Karpas-422 (cell line): ENCODE results near the gene ARFGEF3. TPM values are rescaled to one million over a fixed set of nuclear protein-coding genes. Genes with fewer than 3 reads are reported as not detected.

Experiments used
- DNase-seq: peaks from one replicate; pipeline ENCODE4 v3.0.0-alpha.2; 2015
- H2AFZ ChIP-seq: fragments of 200-600 bp; sonication (generic); 2 replicates; pipeline ENCODE4 v1.6.1; 2014; ENCODE audit warnings: antibody characterized with exemption, low read length, mixed read lengths
- H3K27ac ChIP-seq: fragments of 200-600 bp; sonication (generic); 2 replicates; pipeline ENCODE4 v1.5.1; 2014; ENCODE audit warnings: mild to moderate bottlenecking, low read length, moderate library complexity
- H3K27me3 ChIP-seq: fragments of 200-600 bp; sonication (generic); 2 replicates; pipeline ENCODE4 v1.6.1; 2014; ENCODE audit warnings: low read length, mixed read lengths
- H3K36me3 ChIP-seq: fragments of 200-600 bp; sonication (generic); 2 replicates; pipeline ENCODE4 v1.6.1; 2014; ENCODE audit warnings: low read length, mixed read lengths; ENCODE audit not compliant: insufficient read depth
- H3K4me1 ChIP-seq: fragments of 200-600 bp; sonication (generic); 2 replicates; pipeline ENCODE4 v1.6.1; 2014; ENCODE audit warnings: mild to moderate bottlenecking, low read length, mixed read lengths
- H3K4me2 ChIP-seq: fragments of 200-600 bp; sonication (generic); 2 replicates; pipeline ENCODE4 v1.6.1; 2014; ENCODE audit warnings: low read length, low read depth, mild to moderate bottlenecking; ENCODE audit not compliant: poor library complexity, severe bottlenecking
- H3K4me3 ChIP-seq: fragments of 200-600 bp; sonication (generic); 2 replicates; pipeline ENCODE4 v1.5.1; 2014; ENCODE audit warnings: mild to moderate bottlenecking, antibody characterized with exemption, low read length, mixed read lengths
- H3K79me2 ChIP-seq: fragments of 200-600 bp; sonication (generic); 2 replicates; pipeline ENCODE4 v1.6.1; 2014; ENCODE audit warnings: mild to moderate bottlenecking, low read length, mixed read lengths
- H3K9ac ChIP-seq: fragments of 200-600 bp; sonication (generic); 2 replicates; pipeline ENCODE4 v1.6.0; 2014; ENCODE audit warnings: low read length
- H3K9me2 ChIP-seq: fragments of 200-600 bp; sonication (generic), shearing (Covaris generic); replicated peaks from 2 replicates; pipeline ENCODE4 v1.6.0; 2014; ENCODE audit warnings: mild to moderate bottlenecking, low read length, moderate library complexity; ENCODE audit not compliant: insufficient read depth
- H3K9me3 ChIP-seq: fragments of 300-700, 200-600 bp; sonication (generic); 2 replicates; pipeline ENCODE4 v1.6.1; 2014; ENCODE audit warnings: low read length, mixed read lengths
- H4K20me1 ChIP-seq: fragments of 200-600 bp; sonication (generic); 2 replicates; pipeline ENCODE4 v1.6.1; 2014; ENCODE audit warnings: mild to moderate bottlenecking, antibody characterized with exemption, low read length, low read depth; ENCODE audit not compliant: insufficient read depth
- total RNA-seq: library from RNA; depleted of rRNA; stranded (reverse); fragments of >200 nt; shearing (Covaris generic); gene quantifications from 2 replicates; pipeline ENCODE4 v1.2.3, GENCODE V29; 2014; ENCODE audit warnings: low replicate concordance

The ARFGEF3 gene
- total RNA-seq, 1 experiment from 2014 or later, result 0.04 TPM

DNA sequence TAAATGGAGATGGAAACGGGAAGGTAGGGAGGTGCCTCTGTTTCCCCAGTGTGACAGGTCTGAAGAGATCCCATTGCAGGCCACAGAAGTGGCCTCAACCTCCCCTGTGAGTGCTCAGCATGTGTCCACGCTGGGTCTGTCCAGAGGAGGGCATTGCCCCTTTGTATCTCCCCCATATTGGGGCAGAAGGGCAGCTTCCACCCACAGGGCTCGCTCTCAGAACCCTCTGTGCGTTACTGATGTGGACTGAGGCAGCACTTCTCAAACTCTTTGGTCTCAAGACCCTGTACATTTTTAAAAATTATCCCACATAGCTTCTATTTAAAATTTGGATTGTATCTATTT lies 22.0 kb downstream of the ARFGEF3 start:
- DNase-seq, result no peak
- no peaks in the 10 kb centered on the region for H3K27me3 ChIP-seq
- no peak overlapping the region for H3K27ac ChIP-seq
- no peaks in the 10 kb centered on the region for H3K9me2 ChIP-seq
- H2AFZ ChIP-seq, result no peak overlapping the region
- H3K4me3 ChIP-seq, result no peak overlapping the region
- no peaks in the 10 kb centered on the region for H3K4me1 ChIP-seq
- H3K9ac ChIP-seq, result no peak overlapping the region
- no peaks in the 10 kb centered on the region for H3K79me2 ChIP-seq
- no peak overlapping the region for H3K4me2 ChIP-seq
- H3K9me3 ChIP-seq, result no peaks in the 10 kb centered on the region; the same call in 1 of the 2 replicates
- H4K20me1 ChIP-seq, result no peaks in the 10 kb centered on the region
- no peaks in the 10 kb centered on the region for H3K36me3 ChIP-seq

- DNase-seq, result no peak
- H3K9me2 ChIP-seq, result no peaks in the 10 kb centered on the region
- H3K4me3 ChIP-seq, result no peak overlapping the region
- no peak overlapping the region for H3K4me2 ChIP-seq
- H3K27me3 ChIP-seq, result no peaks in the 10 kb centered on the region
- H3K9me3 ChIP-seq, result no peaks in the 10 kb centered on the region
- no peaks in the 10 kb centered on the region for H3K79me2 ChIP-seq
- no peak overlapping the region for H3K27ac ChIP-seq
- no peaks in the 10 kb centered on the region for H3K36me3 ChIP-seq
- no peaks in the 10 kb centered on the region for H3K4me1 ChIP-seq
- no peaks in the 10 kb centered on the region for H4K20me1 ChIP-seq
- H3K9ac ChIP-seq, result no peak overlapping the region
- no peak overlapping the region for H2AFZ ChIP-seq
Observed at GRCh38 chr6:138184230-138184629, 22.5 kb downstream of the ARFGEF3 start.

- Histone ChIP-seq H3K27ac (no peak overlapping the region), H2AFZ (no peak overlapping the region), H3K36me3 (no peaks in the 10 kb centered on the region), H3K27me3 (no peaks in the 10 kb centered on the region), H3K4me1 (no peaks in the 10 kb centered on the region), H4K20me1 (no peaks in the 10 kb centered on the region), H3K9me3 (no peaks in the 10 kb centered on the region), H3K4me2 (no peak overlapping the region), H3K9me2 (no peaks in the 10 kb centered on the region), H3K79me2 (no peaks in the 10 kb centered on the region), H3K4me3 (no peak overlapping the region), H3K9ac (no peak overlapping the region)
- DNase-seq, result no peak
Observed at GRCh38 chr6:138187156-138187555, 25.4 kb downstream of the ARFGEF3 start.

DNA sequence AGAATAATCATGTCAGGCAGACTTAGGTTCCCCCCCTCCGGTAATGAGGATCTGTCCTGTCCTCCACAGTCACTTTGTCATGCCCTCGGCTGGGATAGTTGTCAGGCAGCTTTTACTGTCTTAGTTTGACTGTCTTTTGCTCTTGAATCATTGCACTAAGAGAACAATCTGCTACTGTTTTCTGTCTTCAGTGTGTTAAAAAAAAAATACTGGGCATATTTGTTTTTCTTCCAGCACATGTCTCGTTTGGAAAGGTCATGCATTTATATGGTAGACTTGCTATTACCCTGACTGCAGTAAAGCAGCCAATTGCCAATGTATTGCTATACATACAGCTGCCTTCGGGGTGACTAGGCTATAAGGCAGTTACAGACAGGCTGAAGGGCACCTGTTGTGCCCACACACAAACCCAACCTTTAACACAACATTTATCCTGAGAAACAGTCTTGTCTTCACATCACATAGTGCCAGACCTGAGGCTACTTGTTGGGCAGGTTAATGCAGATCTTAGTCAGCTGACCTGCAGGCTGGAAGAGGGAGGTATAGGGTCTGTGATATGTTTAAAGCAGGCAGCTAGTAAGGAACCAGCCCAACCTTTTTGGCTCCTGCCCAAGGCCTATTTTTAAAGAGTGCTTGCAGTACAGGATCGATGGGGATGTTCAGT lies 26.7 kb downstream of the ARFGEF3 start:
- Histone ChIP-seq H3K9me3 (no peaks in the 10 kb centered on the region), H3K27me3 (no peaks in the 10 kb centered on the region), H2AFZ (no peak overlapping the region), H3K4me1 (no peaks in the 10 kb centered on the region), H4K20me1 (no peaks in the 10 kb centered on the region), H3K4me2 (no peak overlapping the region), H3K36me3 (no peaks in the 10 kb centered on the region), H3K4me3 (no peak overlapping the region), H3K9ac (no peak overlapping the region), H3K9me2 (no peaks in the 10 kb centered on the region), H3K79me2 (no peaks in the 10 kb centered on the region), H3K27ac (no peak overlapping the region)
- DNase-seq, result no peak

- no peak overlapping the region for H3K4me3 ChIP-seq
Observed at GRCh38 chr6:138194287-138194686, 32.5 kb downstream of the ARFGEF3 start.

GRCh38 chr6:138196122-138196738 lies 34.5 kb downstream of the ARFGEF3 start:
- H3K27ac ChIP-seq, result no peak overlapping the region
- no peaks in the 10 kb centered on the region for H4K20me1 ChIP-seq
- H3K9me3 ChIP-seq, result no peaks in the 10 kb centered on the region
- no peaks in the 10 kb centered on the region for H3K36me3 ChIP-seq
- H3K9me2 ChIP-seq, result no peaks in the 10 kb centered on the region
- DNase-seq, result no peak
- H3K9ac ChIP-seq, result no peak overlapping the region
- H3K4me2 ChIP-seq, result no peak overlapping the region
- H3K79me2 ChIP-seq, result no peaks in the 10 kb centered on the region
- no peak overlapping the region for H3K4me3 ChIP-seq
- H3K27me3 ChIP-seq, result no peaks in the 10 kb centered on the region
- H2AFZ ChIP-seq, result no peak overlapping the region
- H3K4me1 ChIP-seq, result no peaks in the 10 kb centered on the region

More at GRCh38 chr6:138194287-138194686, 32.5 kb downstream of the ARFGEF3 start:
- H3K9ac ChIP-seq, result no peak overlapping the region
- H3K27ac ChIP-seq, result no peak overlapping the region
- H3K4me1 ChIP-seq, result no peaks in the 10 kb centered on the region
- H3K79me2 ChIP-seq, result no peaks in the 10 kb centered on the region
- H3K36me3 ChIP-seq, result no peaks in the 10 kb centered on the region
- no peaks in the 10 kb centered on the region for H3K9me2 ChIP-seq
- H3K27me3 ChIP-seq, result no peaks in the 10 kb centered on the region
- DNase-seq, result no peak
- H2AFZ ChIP-seq, result no peak overlapping the region
- no peak overlapping the region for H3K4me2 ChIP-seq
- H4K20me1 ChIP-seq, result no peaks in the 10 kb centered on the region
- no peaks in the 10 kb centered on the region for H3K9me3 ChIP-seq

GRCh38 chr6:138197570-138197969 lies 35.8 kb downstream of the ARFGEF3 start:
- no peak for DNase-seq
- Histone ChIP-seq H3K4me3 (no peak overlapping the region), H3K4me1 (no peaks in the 10 kb centered on the region), H3K9ac (no peak overlapping the region), H3K27ac (no peak overlapping the region), H3K9me3 (no peaks in the 10 kb centered on the region), H3K27me3 (no peaks in the 10 kb centered on the region), H4K20me1 (no peaks in the 10 kb centered on the region), H3K9me2 (no peaks in the 10 kb centered on the region), H3K4me2 (no peak overlapping the region), H3K79me2 (no peaks in the 10 kb centered on the region), H3K36me3 (no peaks in the 10 kb centered on the region), H2AFZ (no peak overlapping the region)

- no peaks in the 10 kb centered on the region for H3K79me2 ChIP-seq
- no peak overlapping the region for H3K27ac ChIP-seq
- H2AFZ ChIP-seq, result no peak overlapping the region
- H3K4me3 ChIP-seq, result no peak overlapping the region
- no peaks in the 10 kb centered on the region for H3K36me3 ChIP-seq
- H3K4me1 ChIP-seq, result no peaks in the 10 kb centered on the region
- no peak for DNase-seq
- no peaks in the 10 kb centered on the region for H3K9me2 ChIP-seq
- no peaks in the 10 kb centered on the region for H4K20me1 ChIP-seq
- no peaks in the 10 kb centered on the region for H3K9me3 ChIP-seq
- no peak overlapping the region for H3K4me2 ChIP-seq
- H3K9ac ChIP-seq, result no peak overlapping the region
- H3K27me3 ChIP-seq, result no peaks in the 10 kb centered on the region
Observed at GRCh38 chr6:138198430-138199091, 36.8 kb downstream of the ARFGEF3 start.
